ENCODE data around the gene PCID2. TPM values are rescaled to one million over a fixed set of nuclear protein-coding genes. Genes with fewer than 3 reads are reported as not detected.
"Not testable (repeated sequence)": the region's sequence is repeated elsewhere in the genome, so short reads cannot be mapped to it uniquely, and the experiment has no call there.

PCID2 gene
- 10 to 100 TPM; 50.2 to 79.2 (median 76.7) TPM for total RNA-seq

GRCh38 chr13:113208421-113209335 is at the start of gene PCID2:
Gene PCID2 (minus strand): TSS chr13:113208669. CDS start chr13:113208634, 35 bp downstream.
- H3K27me3 ChIP-seq = no peaks in the 10 kb centered on the region
- H3K4me1 ChIP-seq = peaks cover 0 to 11% of the 10 kb centered on the region in 2 donors
- peak within 1 kb of the TSS; percentile 96 to 98 for H3K27ac ChIP-seq
- peak; percentile 84 to 87 for DNase-seq (ENCODE audit: low spot score in 2 of 2)
- no peaks in the 10 kb centered on the region for H3K9me3 ChIP-seq
- intact Hi-C loops (cut with DNase I; ENCODE audit: low total_unique reads) = no loop called here
- TF ChIP-seq CTCF (IDR thresholded peaks at IDR 0.05) (no peak), POLR2A (IDR thresholded peaks at IDR 0.05) (peak; percentile 59), POLR2AphosphoS5 (IDR thresholded peaks at IDR 0.05) (peak; percentile 72 to 93 (median 90))
- peak within 1 kb of the TSS; percentile 88 to 98 (median 97) for H3K4me3 ChIP-seq
- no peaks in the 10 kb centered on the region for H3K36me3 ChIP-seq

- H3K4me3 ChIP-seq; intact Hi-C loops (cut with DNase I; ENCODE audit: low total_unique reads); DNase-seq (ENCODE audit: low spot score in 2 of 2); H3K27me3 ChIP-seq; H3K4me1 ChIP-seq; H3K9me3 ChIP-seq; H3K36me3 ChIP-seq; H3K27ac ChIP-seq: not testable (repeated sequence)
Measured at GRCh38 chr13:113257908-113258307, 49.4 kb upstream of the PCID2 start.

GRCh38 chr13:113252516-113253095 is 44.1 kb upstream of the PCID2 start:
- intact Hi-C loops (cut with DNase I; ENCODE audit: low total_unique reads) = no loop called here
- DNase-seq (ENCODE audit: low spot score in 2 of 2) = no peak
- TF ChIP-seq POLR2AphosphoS5 (IDR thresholded peaks at IDR 0.05) = no peak
- no peak for TF ChIP-seq CTCF (IDR thresholded peaks at IDR 0.05)
- no peak for TF ChIP-seq POLR2A (IDR thresholded peaks at IDR 0.05)
- H3K36me3 ChIP-seq = no peaks in the 10 kb centered on the region
- H3K4me3 ChIP-seq = no peak overlapping the region
- H3K4me1 ChIP-seq = no peaks in the 10 kb centered on the region
- H3K9me3 ChIP-seq = no peaks in the 10 kb centered on the region
- H3K27ac ChIP-seq = no peak overlapping the region
- no peaks in the 10 kb centered on the region for H3K27me3 ChIP-seq

GRCh38 chr13:113245849-113246796 is 37.7 kb upstream of the PCID2 start:
- no peak overlapping the region for H3K27ac ChIP-seq
- H3K36me3 ChIP-seq = peaks cover 14% of the 10 kb centered on the region
- no peaks in the 10 kb centered on the region for H3K4me1 ChIP-seq
- H3K9me3 ChIP-seq = no peaks in the 10 kb centered on the region
- intact Hi-C loops (cut with DNase I; ENCODE audit: low total_unique reads) = no loop called here
- no peaks in the 10 kb centered on the region for H3K27me3 ChIP-seq
- DNase-seq (ENCODE audit: low spot score in 2 of 2) = no peak
- TF ChIP-seq CTCF (IDR thresholded peaks at IDR 0.05) = peak in 1 of 3 donors; percentile 15
- no peak for TF ChIP-seq POLR2A (IDR thresholded peaks at IDR 0.05)
- H3K4me3 ChIP-seq = no peak overlapping the region

GRCh38 chr13:113243847-113244246 is 35.4 kb upstream of the PCID2 start:
- no peaks in the 10 kb centered on the region for H3K27me3 ChIP-seq
- no peak overlapping the region for H3K4me3 ChIP-seq
- DNase-seq (ENCODE audit: low spot score in 2 of 2) = no peak
- TF ChIP-seq POLR2AphosphoS5 (IDR thresholded peaks at IDR 0.05) = no peak
- no peak for TF ChIP-seq POLR2A (IDR thresholded peaks at IDR 0.05)
- TF ChIP-seq CTCF (IDR thresholded peaks at IDR 0.05) = no peak
- no peaks in the 10 kb centered on the region for H3K4me1 ChIP-seq
- H3K9me3 ChIP-seq = no peaks in the 10 kb centered on the region
- H3K36me3 ChIP-seq = peaks cover 14% of the 10 kb centered on the region
- intact Hi-C loops (cut with DNase I; ENCODE audit: low total_unique reads) = no loop called here
- no peak overlapping the region for H3K27ac ChIP-seq

GRCh38 chr13:113241623-113242022 is 33.2 kb upstream of the PCID2 start:
- intact Hi-C loops (cut with DNase I; ENCODE audit: low total_unique reads); DNase-seq (ENCODE audit: low spot score in 2 of 2); H3K4me1 ChIP-seq; H3K4me3 ChIP-seq; H3K27ac ChIP-seq; H3K9me3 ChIP-seq; H3K27me3 ChIP-seq: not testable (repeated sequence)
- H3K36me3 ChIP-seq = peaks cover 14% of the 10 kb centered on the region
